Endothelial cell of umbilical vein (primary cell): ENCODE data around the gene MAN2A1. TPM values are rescaled to one million over a fixed set of nuclear protein-coding genes. Genes with fewer than 3 reads are reported as not detected.

Experiments
- BruUV-seq: library from RNA; stranded (reverse); fragments of 400-500 nt; replicated peaks from 2 replicates; lab custom pipeline; 2021; lab: Mats Ljungman, UMichigan
- CTCF ChIA-PET: fragments of 300-600, 350-600 bp; sonication (Branson Sonifier 250); formaldehyde crosslinking; loops from one replicate; lab custom pipeline; 2021; ENCODE audit warnings: antibody characterized with exemption, inconsistent platforms; lab: Charles Lee
- POLR2A ChIA-PET: fragments of 300-600, 350-600 bp; sonication (Branson Sonifier 250); formaldehyde crosslinking; loops from one replicate; lab custom pipeline; 2021; ENCODE audit warnings: antibody characterized with exemption, inconsistent platforms; lab: Charles Lee
- DNase-seq: peaks from one replicate; pipeline ENCODE4 v3.0.0-alpha.2; 2011; ENCODE audit warnings: low read depth, low spot score
- FAIRE-seq: peaks from 2 replicates; lab custom pipeline; 2011; peaks lifted over from hg19 to GRCh38; lab: Jason Lieb, UNC
- H2AFZ ChIP-seq: 2 replicates; pipeline ENCODE4 v1.6.0; 2012; ENCODE audit warnings: low read depth, low read length, control low read depth, inconsistent platforms
- H3K27ac ChIP-seq: 2 replicates; pipeline ENCODE4 v1.5.1; 2011; ENCODE audit warnings: low read depth, mild to moderate bottlenecking, control low read depth, low read length, moderate library complexity; ENCODE audit not compliant: insufficient read depth
- H3K27me3 ChIP-seq, 2 experiments: 2 replicates each; pipeline versions ENCODE4 v1.6.0 to v1.6.1; 2011; ENCODE audit warnings: low read length in 2 of 2, mixed read lengths in 1 of 2; ENCODE audit not compliant: control insufficient read depth in 2 of 2, insufficient read depth in 2 of 2
- H3K36me3 ChIP-seq, 2 experiments: 2 replicates in 1 of 2; 3 replicates in 1 of 2; pipeline ENCODE4 v1.5.1; 2011; ENCODE audit warnings: low read length in 2 of 2, mild to moderate bottlenecking in 1 of 2, moderate library complexity in 1 of 2; ENCODE audit not compliant: control insufficient read depth in 2 of 2, insufficient read depth in 2 of 2; ENCODE audit errors: extremely low read depth in 1 of 2
- H3K4me1 ChIP-seq: 3 replicates; pipeline ENCODE4 v1.5.1; 2011; ENCODE audit warnings: mild to moderate bottlenecking, low read length; ENCODE audit not compliant: control insufficient read depth, insufficient read depth; ENCODE audit errors: extremely low read depth
- H3K4me2 ChIP-seq: 2 replicates; pipeline ENCODE4 v1.6.1; 2011; ENCODE audit warnings: low read length, control low read depth, mixed read lengths; ENCODE audit not compliant: insufficient read depth
- H3K4me3 ChIP-seq, 3 experiments: fragments of 200-600 bp in 1 of 3; sonication (generic), shearing (Covaris generic) in 1 of 3; replicated peaks in 1 of 3; 2 replicates each; pipeline ENCODE4 v1.5.1; 2011 to 2016; ENCODE audit warnings: control low read depth in 3 of 3, low read length in 3 of 3, mild to moderate bottlenecking in 2 of 3, inconsistent platforms in 1 of 3, low read depth in 1 of 3, moderate library complexity in 1 of 3; ENCODE audit not compliant: insufficient read depth in 1 of 3
- H3K79me2 ChIP-seq: 2 replicates; pipeline ENCODE4 v1.6.0; 2012; ENCODE audit warnings: low read length, inconsistent platforms; ENCODE audit not compliant: control insufficient read depth, insufficient read depth
- H3K9ac ChIP-seq: replicated peaks from 2 replicates; pipeline ENCODE3; 2011; ENCODE audit warnings: low read length, control low read depth; ENCODE audit not compliant: insufficient read depth; ENCODE audit errors: extremely low read depth
- H3K9me1 ChIP-seq: replicated peaks from 3 replicates; pipeline ENCODE4 v1.6.0; 2011; ENCODE audit warnings: mild to moderate bottlenecking, low read length; ENCODE audit not compliant: control insufficient read depth, insufficient read depth; ENCODE audit errors: extremely low read depth
- H3K9me3 ChIP-seq: replicated peaks from 2 replicates; pipeline ENCODE4 v1.5.1; 2012; ENCODE audit warnings: low read length, inconsistent platforms; ENCODE audit not compliant: control insufficient read depth, insufficient read depth
- H4K20me1 ChIP-seq: replicated peaks from 2 replicates; pipeline ENCODE3; 2011; ENCODE audit warnings: mild to moderate bottlenecking, low read length; ENCODE audit not compliant: control insufficient read depth, insufficient read depth; ENCODE audit errors: extremely low read depth
- EZH2 ChIP-seq: IDR thresholded peaks from 2 replicates; pipeline ENCODE4 v1.6.1; 2012; ENCODE audit warnings: borderline replicate concordance, low read depth, mild to moderate bottlenecking, moderate library complexity, low read length, inconsistent platforms; ENCODE audit not compliant: severe bottlenecking
- FOS ChIP-seq: IDR thresholded peaks from 2 replicates; pipeline ENCODE4 v1.6.1; 2011; ENCODE audit warnings: mild to moderate bottlenecking, low read length, moderate library complexity, borderline replicate concordance; ENCODE audit not compliant: insufficient read depth
- GATA2 ChIP-seq: IDR thresholded peaks from 2 replicates; pipeline ENCODE4 v1.7.0; 2011; ENCODE audit warnings: low read depth, mild to moderate bottlenecking, moderate library complexity, mixed read lengths, low read length; ENCODE audit not compliant: insufficient read length, insufficient read depth
- JUN ChIP-seq: IDR thresholded peaks from 2 replicates; pipeline ENCODE4 v1.6.1; 2011; ENCODE audit warnings: borderline replicate concordance, low read depth; ENCODE audit not compliant: insufficient read length, insufficient read depth
- POLR2AphosphoS5 ChIP-seq: IDR thresholded peaks from 2 replicates; pipeline ENCODE4 v1.6.1; 2012; ENCODE audit warnings: low read depth, mild to moderate bottlenecking, control low read depth, low read length, moderate library complexity; ENCODE audit not compliant: insufficient read depth
- dilution Hi-C: fragments of 300-500 bp; cut with MboI; formaldehyde crosslinking; loops from one replicate; pipeline ENCODE4 v1.15.0; 2019; ENCODE audit warnings: low sequenced_read_pairs; ENCODE audit not compliant: extremely low pct_ligation_motif_present
- intact Hi-C: fragments of 100-400 bp; cut with micrococcal nuclease; formaldehyde crosslinking; loops from one replicate; pipeline ENCODE4 v1.10.0; 2022
- polyA plus RNA-seq, 4 experiments: library from polyadenylated mRNA; depleted of rRNA in 3 of 4; stranded (reverse) in 3 of 4; unstranded in 1 of 4; fragments of >200 nt; gene quantifications; 2 replicates each; pipeline versions ENCODE4 v1.2.1 to v1.2.3, GENCODE V29; 2011 to 2012; ENCODE audit warnings: missing spikeins in 1 of 4
- total RNA-seq: library from RNA; stranded (reverse); gene quantifications from 2 replicates; pipeline ENCODE4 v1.2.3, GENCODE V29; 2021

MAN2A1 gene
- total and polyA plus RNA-seq, 2 donors (not counting 3 experiments of a cell fraction or from before 2014, with no cell fraction given), result 20.8 to 54.8 TPM

GRCh38 chr5:109653561-109654239, 36.0 kb upstream of the MAN2A1 start:
- DNase-seq, result no peak

DNA sequence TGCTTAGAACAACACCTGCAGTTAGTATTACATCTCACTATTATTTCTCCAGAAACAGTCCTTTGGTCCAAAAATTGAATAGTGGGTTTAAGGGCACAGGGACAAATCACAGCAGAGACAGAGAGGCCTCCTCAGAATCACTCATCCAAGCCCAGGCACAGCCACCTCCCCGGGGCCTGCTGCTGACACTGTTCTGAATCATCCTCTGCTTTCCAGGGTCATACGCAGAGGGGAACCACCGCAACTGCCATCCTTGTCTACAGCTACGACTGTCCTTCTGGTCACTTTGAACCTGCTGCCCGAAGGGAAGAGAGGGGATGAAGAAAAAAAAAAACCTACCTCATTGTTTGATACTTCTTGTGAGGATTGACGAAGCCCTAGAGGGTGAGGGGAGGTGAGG, 35.3 kb upstream of the MAN2A1 start:
- Histone ChIP-seq H3K36me3 (no peaks in the 10 kb centered on the region), H3K9me3 (no peaks in the 10 kb centered on the region), H3K27ac (no peak overlapping the region), H3K27me3 (no peaks in the 10 kb centered on the region), H3K9ac (no peak overlapping the region), H4K20me1 (no peaks in the 10 kb centered on the region), H3K9me1 (no peaks in the 10 kb centered on the region), H3K4me1 (peaks cover 16% of the 10 kb centered on the region), H3K4me3 (no peak overlapping the region), H2AFZ (no peak overlapping the region), H3K79me2 (no peaks in the 10 kb centered on the region), H3K4me2 (no peak overlapping the region)
- intact Hi-C loops (no loop called here), dilution Hi-C loops (no loop called here)
- TF ChIP-seq FOS, result no peak
- TF ChIP-seq JUN, result no peak
- no peak for TF ChIP-seq POLR2AphosphoS5
- TF ChIP-seq EZH2, result no peak
- no peak for TF ChIP-seq GATA2
- no peak for DNase-seq
- CTCF ChIA-PET, result no interaction called here
- no peak for FAIRE-seq
- no TSS peak for BruUV-seq
- POLR2A ChIA-PET, result no interaction called here

More at GRCh38 chr5:109653561-109654239, 36.0 kb upstream of the MAN2A1 start:
- BruUV-seq, result no TSS peak
- H3K9me1 ChIP-seq, result no peaks in the 10 kb centered on the region
- dilution Hi-C loops (no loop called here), intact Hi-C loops (no loop called here)
- H3K4me2 ChIP-seq, result no peak overlapping the region
- no peak overlapping the region for H3K9ac ChIP-seq
- H4K20me1 ChIP-seq, result no peaks in the 10 kb centered on the region
- no peak overlapping the region for H3K4me3 ChIP-seq
- H3K4me1 ChIP-seq, result peaks cover 16% of the 10 kb centered on the region
- no peaks in the 10 kb centered on the region for H3K36me3 ChIP-seq
- no peak overlapping the region for H2AFZ ChIP-seq
- H3K79me2 ChIP-seq, result no peaks in the 10 kb centered on the region
- no peak overlapping the region for H3K27ac ChIP-seq
- no peak for FAIRE-seq
- POLR2A ChIA-PET, result no interaction called here
- CTCF ChIA-PET, result no interaction called here
- no peaks in the 10 kb centered on the region for H3K27me3 ChIP-seq
- H3K9me3 ChIP-seq, result no peaks in the 10 kb centered on the region
- TF ChIP-seq JUN, result no peak
